Osteoblast (primary cell): ENCODE measurements around the gene PHAF1. TPM values are rescaled to one million over a fixed set of nuclear protein-coding genes. Genes with fewer than 3 reads are reported as not detected.
A peak's percentile ranks its signal among the peaks of the same experiment; 100 is the strongest.

ENCODE experiments used
- DNase-seq: peaks from one replicate; pipeline ENCODE4 v3.0.0; 2011; ENCODE audit warnings: low spot score, mixed read lengths; ENCODE audit not compliant: insufficient read length; ENCODE audit errors: missing footprints
- H2AFZ ChIP-seq: 2 replicates; pipeline ENCODE4 v1.6.0; 2011; ENCODE audit warnings: mild to moderate bottlenecking, low read length
- H3K27ac ChIP-seq: 2 replicates; pipeline ENCODE4 v1.5.1; 2011; ENCODE audit warnings: mild to moderate bottlenecking, low read depth, low read length, moderate library complexity
- H3K27me3 ChIP-seq: 2 replicates; pipeline ENCODE4 v1.6.0; 2012; ENCODE audit warnings: mild to moderate bottlenecking, control low read depth, inconsistent platforms, low read length, moderate library complexity; ENCODE audit not compliant: insufficient read depth
- H3K36me3 ChIP-seq: 2 replicates; pipeline ENCODE4 v1.5.1; 2011; ENCODE audit warnings: mild to moderate bottlenecking, low read length, control low read depth, moderate library complexity; ENCODE audit not compliant: insufficient read depth
- H3K4me1 ChIP-seq: 2 replicates; pipeline ENCODE4 v1.5.1; 2011; ENCODE audit warnings: mild to moderate bottlenecking, low read length, control low read depth, moderate library complexity; ENCODE audit not compliant: insufficient read depth
- H3K4me2 ChIP-seq: 2 replicates; pipeline ENCODE4 v1.6.0; 2011; ENCODE audit warnings: mild to moderate bottlenecking, low read length; ENCODE audit not compliant: insufficient read depth
- H3K4me3 ChIP-seq: fragments of 200-600 bp; sonication (generic); 3 replicates; pipeline ENCODE4 v1.5.1; 2012; ENCODE audit warnings: mild to moderate bottlenecking, low read length, inconsistent platforms; ENCODE audit not compliant: insufficient read depth
- H3K79me2 ChIP-seq: 2 replicates; pipeline ENCODE4 v1.6.0; 2012; ENCODE audit warnings: mild to moderate bottlenecking, low read length, control low read depth, inconsistent platforms; ENCODE audit not compliant: insufficient read depth
- H3K9me3 ChIP-seq: 2 replicates; pipeline ENCODE4 v1.5.1; 2011; ENCODE audit warnings: low read depth, low read length, control low read depth
- H4K20me1 ChIP-seq: 2 replicates; pipeline ENCODE4 v1.6.0; 2012; ENCODE audit warnings: mild to moderate bottlenecking, low read length, control low read depth; ENCODE audit not compliant: insufficient read depth
- total RNA-seq: library from RNA; depleted of rRNA; stranded (reverse); fragments of >200 nt; gene quantifications from 2 replicates; pipeline ENCODE4 v1.2.3, GENCODE V29; 2012
- TF ChIP-seq, protein P1 (sequence below): IDR thresholded peaks from 2 replicates; pipeline ENCODE4 v1.5.1; 2011; ENCODE audit warnings: mild to moderate bottlenecking, low read depth, low read length, moderate library complexity; ENCODE audit errors: extremely low read depth

The PHAF1 gene
- total RNA-seq, 1 donor = 13.8 TPM

DNA sequence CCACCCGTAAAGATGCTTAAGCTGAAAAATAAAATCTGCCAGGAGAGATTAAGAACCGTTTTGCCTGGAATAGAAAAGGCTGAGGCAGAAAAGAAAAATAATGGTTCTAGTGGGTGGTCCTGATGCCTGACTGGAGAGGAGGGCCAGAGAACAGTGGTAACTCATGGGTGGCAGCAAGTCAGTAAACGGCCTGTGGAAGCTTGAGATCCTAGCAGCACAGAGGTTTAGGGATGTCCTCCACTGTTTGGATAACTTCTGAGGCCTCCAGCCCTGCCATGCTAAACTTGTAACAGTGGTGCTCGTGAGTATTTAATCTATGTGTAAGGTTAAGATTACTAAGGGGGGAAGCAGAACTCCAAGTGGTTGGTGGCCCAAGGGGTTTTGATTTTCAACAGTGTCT lies 21.2 kb upstream of the PHAF1 start:
- Histone ChIP-seq H2AFZ (no peak overlapping the region), H3K27ac (peak overlapping the region; percentile 27), H3K27me3 (no peaks in the 10 kb centered on the region), H4K20me1 (peaks cover 6% of the 10 kb centered on the region), H3K4me2 (no peak overlapping the region), H3K36me3 (peaks cover 26% of the 10 kb centered on the region), H3K4me1 (peaks cover 41% of the 10 kb centered on the region), H3K4me3 (no peak overlapping the region), H3K79me2 (peaks cover 58% of the 10 kb centered on the region), H3K9me3 (no peaks in the 10 kb centered on the region)
- DNase-seq = no peak
- TF ChIP-seq, protein P1, sequence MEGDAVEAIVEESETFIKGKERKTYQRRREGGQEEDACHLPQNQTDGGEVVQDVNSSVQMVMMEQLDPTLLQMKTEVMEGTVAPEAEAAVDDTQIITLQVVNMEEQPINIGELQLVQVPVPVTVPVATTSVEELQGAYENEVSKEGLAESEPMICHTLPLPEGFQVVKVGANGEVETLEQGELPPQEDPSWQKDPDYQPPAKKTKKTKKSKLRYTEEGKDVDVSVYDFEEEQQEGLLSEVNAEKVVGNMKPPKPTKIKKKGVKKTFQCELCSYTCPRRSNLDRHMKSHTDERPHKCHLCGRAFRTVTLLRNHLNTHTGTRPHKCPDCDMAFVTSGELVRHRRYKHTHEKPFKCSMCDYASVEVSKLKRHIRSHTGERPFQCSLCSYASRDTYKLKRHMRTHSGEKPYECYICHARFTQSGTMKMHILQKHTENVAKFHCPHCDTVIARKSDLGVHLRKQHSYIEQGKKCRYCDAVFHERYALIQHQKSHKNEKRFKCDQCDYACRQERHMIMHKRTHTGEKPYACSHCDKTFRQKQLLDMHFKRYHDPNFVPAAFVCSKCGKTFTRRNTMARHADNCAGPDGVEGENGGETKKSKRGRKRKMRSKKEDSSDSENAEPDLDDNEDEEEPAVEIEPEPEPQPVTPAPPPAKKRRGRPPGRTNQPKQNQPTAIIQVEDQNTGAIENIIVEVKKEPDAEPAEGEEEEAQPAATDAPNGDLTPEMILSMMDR = no peak

DNA sequence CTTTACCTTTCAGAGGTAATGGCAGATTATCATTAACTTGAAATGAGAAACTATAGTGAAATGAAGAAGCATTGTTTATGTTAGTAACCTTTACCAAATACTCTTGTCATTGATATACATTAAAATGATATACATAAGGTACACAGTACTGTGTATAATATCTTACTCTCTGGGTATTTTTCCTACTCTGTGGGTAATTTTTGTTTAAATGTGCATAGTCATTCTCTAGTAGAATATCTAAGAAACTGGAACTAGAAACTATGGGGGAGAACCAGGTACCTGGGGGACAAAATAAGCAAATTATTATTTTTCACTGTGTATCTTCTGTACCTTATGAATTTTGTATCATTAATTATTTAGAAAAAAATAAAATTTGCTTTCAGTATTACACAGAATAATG lies 20.6 kb upstream of the PHAF1 start:
- H3K27me3 ChIP-seq = no peaks in the 10 kb centered on the region
- no peak overlapping the region for H3K4me2 ChIP-seq
- TF ChIP-seq, protein P1 = no peak
- H3K36me3 ChIP-seq = peaks cover 22% of the 10 kb centered on the region
- DNase-seq = no peak
- H3K4me1 ChIP-seq = peaks cover 41% of the 10 kb centered on the region
- peaks cover 63% of the 10 kb centered on the region for H3K79me2 ChIP-seq
- peak overlapping the region; percentile 27 for H3K27ac ChIP-seq
- no peak overlapping the region for H3K4me3 ChIP-seq
- peaks cover 6% of the 10 kb centered on the region for H4K20me1 ChIP-seq
- no peak overlapping the region for H2AFZ ChIP-seq
- no peaks in the 10 kb centered on the region for H3K9me3 ChIP-seq

DNA sequence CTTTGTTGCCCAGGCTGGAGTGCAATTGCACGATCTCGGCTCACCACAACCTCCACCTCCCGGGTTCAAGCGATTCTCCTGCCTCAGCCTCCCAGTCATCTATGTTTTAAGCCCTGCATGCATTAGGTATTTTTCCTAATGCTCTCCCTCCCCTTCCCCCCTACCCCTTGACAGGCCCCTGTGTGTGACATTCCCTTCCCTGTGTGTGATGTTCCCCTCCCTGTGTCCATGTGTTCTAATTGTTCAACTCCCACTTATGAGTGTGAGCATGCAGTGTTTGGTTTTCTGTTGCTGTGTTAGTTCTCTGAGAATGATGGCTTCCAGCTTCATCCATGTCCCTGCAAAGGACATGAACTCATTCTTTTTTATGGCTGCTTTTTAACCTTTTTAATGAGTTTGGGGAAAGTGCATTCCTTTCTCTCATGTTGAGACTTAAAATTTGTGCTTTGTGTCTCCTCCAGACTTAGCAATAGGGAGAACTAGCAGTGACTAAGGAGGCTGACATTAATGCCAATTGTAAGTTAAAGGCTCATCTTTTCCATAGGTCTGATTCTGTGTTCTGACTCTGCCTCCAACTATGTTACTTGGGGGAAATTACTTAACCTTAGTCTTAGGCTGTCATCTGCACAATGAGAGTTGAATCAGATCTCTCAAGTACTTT lies 17.7 kb upstream of the PHAF1 start:
- Histone ChIP-seq H3K36me3 (peaks cover 18% of the 10 kb centered on the region), H2AFZ (no peak overlapping the region), H3K9me3 (no peaks in the 10 kb centered on the region), H3K79me2 (peaks cover 55% of the 10 kb centered on the region), H3K4me3 (no peak overlapping the region), H3K27ac (peak overlapping the region; percentile 68), H4K20me1 (peaks cover 6% of the 10 kb centered on the region), H3K27me3 (no peaks in the 10 kb centered on the region), H3K4me2 (no peak overlapping the region), H3K4me1 (peaks cover 41% of the 10 kb centered on the region)
- peak; percentile 90 for DNase-seq
- TF ChIP-seq, protein P1 = no peak

DNA sequence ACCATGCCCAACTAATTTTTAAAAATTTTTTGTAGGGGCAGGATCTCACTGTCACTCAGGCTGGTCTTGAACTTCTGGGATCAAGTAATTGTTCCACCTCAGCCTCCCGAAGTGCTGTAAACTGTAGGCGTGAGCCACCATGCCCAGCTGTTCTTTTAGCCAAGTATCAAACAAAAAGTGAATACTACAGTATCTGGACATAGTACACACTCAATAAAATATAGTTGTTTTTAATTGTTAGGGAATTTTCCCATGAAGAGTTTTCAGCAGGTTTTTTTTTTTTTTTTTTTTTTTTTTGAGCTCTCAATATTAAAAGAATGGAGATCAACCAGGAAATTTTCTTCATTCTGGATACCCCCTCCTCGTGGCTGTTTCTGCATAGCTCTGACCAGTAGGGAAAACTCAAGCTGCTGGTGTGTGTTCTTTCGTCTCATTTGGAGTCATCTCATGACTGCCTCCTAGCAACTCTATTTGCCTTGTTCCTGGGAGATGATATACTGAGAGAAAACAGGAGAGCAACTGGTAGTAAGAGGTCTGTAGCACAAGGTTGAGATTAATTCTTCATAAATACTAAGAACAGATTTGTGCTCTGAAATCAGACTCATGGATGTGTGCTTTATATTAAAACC lies 16.5 kb upstream of the PHAF1 start:
- peaks cover 41% of the 10 kb centered on the region for H3K4me1 ChIP-seq
- TF ChIP-seq, protein P1 = no peak
- no peak overlapping the region for H2AFZ ChIP-seq
- H3K9me3 ChIP-seq = no peaks in the 10 kb centered on the region
- peaks cover 12% of the 10 kb centered on the region for H3K36me3 ChIP-seq
- H3K4me2 ChIP-seq = no peak overlapping the region
- H3K27me3 ChIP-seq = no peaks in the 10 kb centered on the region
- no peak overlapping the region for H3K4me3 ChIP-seq
- H3K79me2 ChIP-seq = peaks cover 44% of the 10 kb centered on the region
- H3K27ac ChIP-seq = peak overlapping the region; percentile 62
- no peak for DNase-seq
- peaks cover 6% of the 10 kb centered on the region for H4K20me1 ChIP-seq
